Stimulated activated CD4-positive, alpha-beta T cell treated with anti-CD3 and anti-CD28 coated beads, Interleukin-2, amount 100 ng/mL, for 48 hours (primary cell): Measurements from ENCODE around the gene CDC23.

ENCODE experiments used
- DNase-seq, 2 donors: peaks; one replicate each; pipeline ENCODE4 v3.0.0-alpha.2; 2020

Gene CDC23

DNA sequence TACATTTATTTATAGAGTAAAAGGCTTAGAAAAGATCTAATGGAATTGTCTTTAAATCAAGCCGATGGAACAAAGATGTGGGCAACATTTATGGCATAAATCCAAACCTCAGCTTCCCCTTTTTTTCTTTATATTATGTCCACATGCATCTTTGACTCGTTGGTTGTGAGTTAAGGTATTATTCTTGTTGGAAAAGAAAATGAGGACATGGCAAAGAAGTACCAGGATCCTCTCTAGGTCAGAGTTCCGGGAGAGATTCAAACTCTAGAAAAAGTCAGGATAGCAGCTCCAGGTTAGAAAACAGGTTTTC is 73.4 kb downstream of the CDC23 start:
- DNase-seq = no peak

DNA sequence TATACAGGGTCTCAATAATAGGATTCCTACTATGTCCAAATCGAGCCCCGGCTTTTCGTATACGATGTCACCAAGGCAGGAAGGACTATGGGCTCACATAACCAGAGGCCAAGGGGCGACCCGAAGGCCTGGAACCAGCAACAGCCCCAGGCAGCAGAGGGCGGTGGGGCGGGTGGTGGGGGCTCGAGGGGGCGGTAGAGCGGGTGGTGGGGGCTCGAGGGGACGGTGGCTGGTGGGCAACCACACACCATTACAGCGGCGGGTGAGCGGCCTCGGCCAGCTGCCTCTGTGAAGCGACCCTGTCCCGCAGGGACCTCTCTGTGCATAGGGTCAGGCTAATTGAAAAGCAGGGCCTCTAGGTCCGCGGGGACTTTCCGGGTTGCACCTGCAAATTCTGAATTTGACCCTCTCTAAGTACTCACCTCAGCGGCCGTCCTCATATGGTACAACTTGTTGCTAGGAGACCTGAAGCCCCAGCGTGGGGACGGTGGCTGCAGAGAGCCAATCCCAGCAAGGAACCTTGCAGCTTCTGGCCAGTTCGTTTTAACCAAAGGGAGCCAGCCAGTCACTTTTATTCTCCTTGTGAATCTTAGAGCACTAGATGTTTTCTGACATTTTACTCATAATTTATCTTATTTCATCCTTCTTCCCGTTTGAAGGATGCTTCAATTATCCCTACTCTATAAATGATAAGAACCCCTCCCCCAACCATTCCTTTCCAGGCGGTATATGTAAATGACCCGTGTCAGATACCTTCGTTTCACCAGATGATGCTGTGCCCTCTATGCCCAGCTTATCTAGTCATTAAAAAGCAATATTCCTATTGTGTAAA is 74.0 kb downstream of the CDC23 start, which contains the start of gene NME5:
Gene NME5 (minus strand): TSS at position 480 of the 832 bp plus-strand sequence. CDS start 648 bp downstream, outside the sequence.
- DNase-seq = no peak
